Endothelial cell of umbilical vein (primary cell): ENCODE measurements around the gene QSOX2. TPM values are rescaled to one million over a fixed set of nuclear protein-coding genes. Genes with fewer than 3 reads are reported as not detected.
A peak's percentile ranks its signal among the peaks of the same experiment; 100 is the strongest.

ENCODE experiments used
- BruUV-seq: library from RNA; stranded (reverse); fragments of 400-500 nt; replicated peaks from 2 replicates; lab custom pipeline; 2021; lab: Mats Ljungman, UMichigan
- CTCF ChIA-PET: fragments of 300-600, 350-600 bp; sonication (Branson Sonifier 250); formaldehyde crosslinking; loops from one replicate; lab custom pipeline; 2021; ENCODE audit warnings: antibody characterized with exemption, inconsistent platforms; lab: Charles Lee
- POLR2A ChIA-PET: fragments of 300-600, 350-600 bp; sonication (Branson Sonifier 250); formaldehyde crosslinking; loops from one replicate; lab custom pipeline; 2021; ENCODE audit warnings: antibody characterized with exemption, inconsistent platforms; lab: Charles Lee
- DNase-seq: peaks from one replicate; pipeline ENCODE4 v3.0.0-alpha.2; 2011; ENCODE audit warnings: low read depth, low spot score
- FAIRE-seq: peaks from 2 replicates; lab custom pipeline; 2011; peaks lifted over from hg19 to GRCh38; lab: Jason Lieb, UNC
- H2AFZ ChIP-seq: 2 replicates; pipeline ENCODE4 v1.6.0; 2012; ENCODE audit warnings: low read depth, low read length, control low read depth, inconsistent platforms
- H3K27ac ChIP-seq: 2 replicates; pipeline ENCODE4 v1.5.1; 2011; ENCODE audit warnings: low read depth, mild to moderate bottlenecking, control low read depth, low read length, moderate library complexity; ENCODE audit not compliant: insufficient read depth
- H3K27me3 ChIP-seq, 2 experiments: 2 replicates each; pipeline versions ENCODE4 v1.6.0 to v1.6.1; 2011; ENCODE audit warnings: low read length in 2 of 2, mixed read lengths in 1 of 2; ENCODE audit not compliant: control insufficient read depth in 2 of 2, insufficient read depth in 2 of 2
- H3K36me3 ChIP-seq, 2 experiments: 2 replicates in 1 of 2; 3 replicates in 1 of 2; pipeline ENCODE4 v1.5.1; 2011; ENCODE audit warnings: low read length in 2 of 2, mild to moderate bottlenecking in 1 of 2, moderate library complexity in 1 of 2; ENCODE audit not compliant: control insufficient read depth in 2 of 2, insufficient read depth in 2 of 2; ENCODE audit errors: extremely low read depth in 1 of 2
- H3K4me1 ChIP-seq: 3 replicates; pipeline ENCODE4 v1.5.1; 2011; ENCODE audit warnings: mild to moderate bottlenecking, low read length; ENCODE audit not compliant: control insufficient read depth, insufficient read depth; ENCODE audit errors: extremely low read depth
- H3K4me2 ChIP-seq: 2 replicates; pipeline ENCODE4 v1.6.1; 2011; ENCODE audit warnings: low read length, control low read depth, mixed read lengths; ENCODE audit not compliant: insufficient read depth
- H3K4me3 ChIP-seq, 3 experiments: fragments of 200-600 bp in 1 of 3; sonication (generic), shearing (Covaris generic) in 1 of 3; replicated peaks in 1 of 3; 2 replicates each; pipeline ENCODE4 v1.5.1; 2011 to 2016; ENCODE audit warnings: control low read depth in 3 of 3, low read length in 3 of 3, mild to moderate bottlenecking in 2 of 3, inconsistent platforms in 1 of 3, low read depth in 1 of 3, moderate library complexity in 1 of 3; ENCODE audit not compliant: insufficient read depth in 1 of 3
- H3K79me2 ChIP-seq: 2 replicates; pipeline ENCODE4 v1.6.0; 2012; ENCODE audit warnings: low read length, inconsistent platforms; ENCODE audit not compliant: control insufficient read depth, insufficient read depth
- H3K9ac ChIP-seq: replicated peaks from 2 replicates; pipeline ENCODE3; 2011; ENCODE audit warnings: low read length, control low read depth; ENCODE audit not compliant: insufficient read depth; ENCODE audit errors: extremely low read depth
- H3K9me1 ChIP-seq: replicated peaks from 3 replicates; pipeline ENCODE4 v1.6.0; 2011; ENCODE audit warnings: mild to moderate bottlenecking, low read length; ENCODE audit not compliant: control insufficient read depth, insufficient read depth; ENCODE audit errors: extremely low read depth
- H3K9me3 ChIP-seq: replicated peaks from 2 replicates; pipeline ENCODE4 v1.5.1; 2012; ENCODE audit warnings: low read length, inconsistent platforms; ENCODE audit not compliant: control insufficient read depth, insufficient read depth
- H4K20me1 ChIP-seq: replicated peaks from 2 replicates; pipeline ENCODE3; 2011; ENCODE audit warnings: mild to moderate bottlenecking, low read length; ENCODE audit not compliant: control insufficient read depth, insufficient read depth; ENCODE audit errors: extremely low read depth
- CTCF ChIP-seq, 2 donors: IDR thresholded peaks; 1 replicate in 1 of 2; 2 replicates in 1 of 2; pipeline ENCODE4 v1.5.1; 2011; ENCODE audit warnings: low read length in 2 of 2, mild to moderate bottlenecking in 2 of 2, moderate library complexity in 2 of 2, control low read depth in 1 of 2, inconsistent platforms in 1 of 2, low read depth in 1 of 2; ENCODE audit not compliant: insufficient read depth in 1 of 2; ENCODE audit errors: extremely low read depth in 1 of 2
- FOS ChIP-seq: IDR thresholded peaks from 2 replicates; pipeline ENCODE4 v1.6.1; 2011; ENCODE audit warnings: mild to moderate bottlenecking, low read length, moderate library complexity, borderline replicate concordance; ENCODE audit not compliant: insufficient read depth
- GATA2 ChIP-seq: IDR thresholded peaks from 2 replicates; pipeline ENCODE4 v1.7.0; 2011; ENCODE audit warnings: low read depth, mild to moderate bottlenecking, moderate library complexity, mixed read lengths, low read length; ENCODE audit not compliant: insufficient read length, insufficient read depth
- JUN ChIP-seq: IDR thresholded peaks from 2 replicates; pipeline ENCODE4 v1.6.1; 2011; ENCODE audit warnings: borderline replicate concordance, low read depth; ENCODE audit not compliant: insufficient read length, insufficient read depth
- MAX ChIP-seq: IDR thresholded peaks from 2 replicates; pipeline ENCODE4 v1.6.1; 2011; ENCODE audit not compliant: insufficient read depth, insufficient read length
- MYC ChIP-seq: IDR thresholded peaks from one replicate; pipeline ENCODE4 v1.6.1; 2011; ENCODE audit warnings: mild to moderate bottlenecking, low read depth, low read length
- POLR2A ChIP-seq: IDR thresholded peaks from 2 replicates; pipeline ENCODE4 v1.6.1; 2012; ENCODE audit warnings: low read depth, mild to moderate bottlenecking, control low read depth, low read length
- POLR2AphosphoS5 ChIP-seq: IDR thresholded peaks from 2 replicates; pipeline ENCODE4 v1.6.1; 2012; ENCODE audit warnings: low read depth, mild to moderate bottlenecking, control low read depth, low read length, moderate library complexity; ENCODE audit not compliant: insufficient read depth
- dilution Hi-C: fragments of 300-500 bp; cut with MboI; formaldehyde crosslinking; loops from one replicate; pipeline ENCODE4 v1.15.0; 2019; ENCODE audit warnings: low sequenced_read_pairs; ENCODE audit not compliant: extremely low pct_ligation_motif_present
- intact Hi-C: fragments of 100-400 bp; cut with micrococcal nuclease; formaldehyde crosslinking; loops from one replicate; pipeline ENCODE4 v1.10.0; 2022
- polyA plus RNA-seq, 4 experiments: library from polyadenylated mRNA; depleted of rRNA in 3 of 4; stranded (reverse) in 3 of 4; unstranded in 1 of 4; fragments of >200 nt; gene quantifications; 2 replicates each; pipeline versions ENCODE4 v1.2.1 to v1.2.3, GENCODE V29; 2011 to 2012; ENCODE audit warnings: missing spikeins in 1 of 4
- total RNA-seq: library from RNA; stranded (reverse); gene quantifications from 2 replicates; pipeline ENCODE4 v1.2.3, GENCODE V29; 2021

Gene QSOX2
- total and polyA plus RNA-seq, 2 donors (not counting 3 experiments of a cell fraction or from before 2014, with no cell fraction given): 16.4 to 23.4 TPM

- H4K20me1 ChIP-seq: no peaks in the 10 kb centered on the region
- H3K4me1 ChIP-seq: no peaks in the 10 kb centered on the region
- H3K4me2 ChIP-seq: no peak overlapping the region
- DNase-seq: no peak
- H3K27me3 ChIP-seq: no peaks in the 10 kb centered on the region
- TF ChIP-seq GATA2 (no peak), MAX (peak; percentile 1)
- dilution Hi-C loops: no loop called here
- intact Hi-C loops: no loop called here
- no peaks in the 10 kb centered on the region for H3K9me1 ChIP-seq
- POLR2A ChIA-PET: no interaction called here
- no peaks in the 10 kb centered on the region for H3K9me3 ChIP-seq
- no TSS peak for BruUV-seq
- H3K27ac ChIP-seq: no peak overlapping the region
- no peak overlapping the region for H2AFZ ChIP-seq
- CTCF ChIA-PET: no interaction called here
- H3K79me2 ChIP-seq: no peaks in the 10 kb centered on the region
- FAIRE-seq: no peak
- H3K36me3 ChIP-seq: no peaks in the 10 kb centered on the region
- no peak overlapping the region for H3K4me3 ChIP-seq
- no peak overlapping the region for H3K9ac ChIP-seq
Measured at GRCh38 chr9:136293476-136294077, 48.0 kb upstream of the QSOX2 start.

- Histone ChIP-seq H3K4me1 (no peaks in the 10 kb centered on the region), H3K9ac (no peak overlapping the region), H3K27me3 (no peaks in the 10 kb centered on the region), H3K9me3 (no peaks in the 10 kb centered on the region), H3K79me2 (no peaks in the 10 kb centered on the region), H2AFZ (no peak overlapping the region), H3K4me2 (no peak overlapping the region), H3K9me1 (no peaks in the 10 kb centered on the region), H3K27ac (no peak overlapping the region), H3K36me3 (no peaks in the 10 kb centered on the region), H4K20me1 (no peaks in the 10 kb centered on the region), H3K4me3 (no peak overlapping the region)
- FAIRE-seq: no peak
- BruUV-seq: no TSS peak
- ChIA-PET POLR2A (no interaction called here), CTCF (no interaction called here)
- dilution Hi-C loops (no loop called here), intact Hi-C loops (no loop called here)
- TF ChIP-seq POLR2AphosphoS5: no peak
- TF ChIP-seq MAX: peak; percentile 52
- no peak for TF ChIP-seq CTCF (IDR thresholded peaks at IDR 0.05; ENCODE audit: extremely low read depth in 1 of 2, insufficient read depth in 1 of 2, low read depth in 1 of 2, low read length in 2 of 2)
- TF ChIP-seq MYC: no peak
- TF ChIP-seq POLR2A: no peak
- TF ChIP-seq JUN: no peak
- no peak for TF ChIP-seq GATA2
- no peak for TF ChIP-seq FOS
- no peak for DNase-seq
Measured at GRCh38 chr9:136292591-136293448, 47.2 kb upstream of the QSOX2 start.
